Natural killer cell (primary cell): ENCODE data around the gene KRTAP21-1. TPM values are rescaled to one million over a fixed set of nuclear protein-coding genes. Genes with fewer than 3 reads are reported as not detected.

ENCODE experiments used
- ATAC-seq, 3 donors: fragments of 150-1000 bp in 2 of 3; fragments of 200-7000 bp in 1 of 3; cut with Tn5 transposase; 1 replicate in 1 of 3; 2 replicates in 2 of 3; pipeline ENCODE4 v1.10.0; 2021; ENCODE audit warnings: mild to moderate bottlenecking in 2 of 3, moderate library complexity in 2 of 3
- DNase-seq, 2 donors: peaks; one replicate each; pipeline versions ENCODE4 v3.0.0 to v3.0.0-alpha.2; 2013 to 2021; ENCODE audit warnings: mixed read lengths in 1 of 2
- H3K27ac ChIP-seq: one replicate; pipeline ENCODE4 v1.5.1; 2013; ENCODE audit warnings: mild to moderate bottlenecking, low read length
- H3K27me3 ChIP-seq: one replicate; pipeline ENCODE4 v1.6.1; 2013; ENCODE audit warnings: low read length; ENCODE audit not compliant: control insufficient read depth, insufficient read depth
- H3K36me3 ChIP-seq: one replicate; pipeline ENCODE4 v1.6.1; 2013; ENCODE audit warnings: low read length; ENCODE audit not compliant: control insufficient read depth, insufficient read depth
- H3K4me1 ChIP-seq: one replicate; pipeline ENCODE4 v1.6.1; 2013; ENCODE audit warnings: low read length; ENCODE audit not compliant: control insufficient read depth, insufficient read depth
- H3K4me3 ChIP-seq: one replicate; pipeline ENCODE4 v1.5.1; 2013; ENCODE audit warnings: low read length
- H3K9me3 ChIP-seq: one replicate; pipeline ENCODE4 v1.6.1; 2013; ENCODE audit warnings: low read length; ENCODE audit not compliant: control insufficient read depth, insufficient read depth
- H3K27ac Mint-ChIP-seq, 2 donors: one replicate each; pipeline ENCODE4 v1.8.0; 2022; ENCODE audit warnings: mild to moderate bottlenecking in 2 of 2, mixed read lengths in 2 of 2, moderate library complexity in 1 of 2
- H3K27me3 Mint-ChIP-seq, 2 donors: one replicate each; pipeline ENCODE4 v1.8.0; 2022; ENCODE audit warnings: low read depth in 2 of 2, mixed read lengths in 2 of 2
- H3K36me3 Mint-ChIP-seq: one replicate; pipeline ENCODE4 v1.8.0; 2022; ENCODE audit warnings: mixed read lengths
- H3K4me1 Mint-ChIP-seq, 2 donors: one replicate each; pipeline ENCODE4 v1.8.0; 2022; ENCODE audit warnings: mixed read lengths in 2 of 2
- H3K4me3 Mint-ChIP-seq: one replicate; pipeline ENCODE4 v1.8.0; 2022; ENCODE audit warnings: mild to moderate bottlenecking, moderate library complexity, mixed read lengths
- H3K9me3 Mint-ChIP-seq, 2 donors: one replicate each; pipeline ENCODE4 v1.8.0; 2022; ENCODE audit warnings: mixed read lengths in 2 of 2
- WGBS: methylation state at CpG from one replicate; pipeline ENCODE4 v1.1.7; 2013; ENCODE audit warnings: missing lambda C conversion rate; ENCODE audit not compliant: insufficient coverage; 5-methylcytosine and 5-hydroxymethylcytosine counted together
- intact Hi-C: fragments of 100-400 bp; cut with micrococcal nuclease; formaldehyde crosslinking; loops from one replicate; pipeline ENCODE4 v1.14.2; 2022
- total RNA-seq, 4 donors: library from RNA; stranded (reverse); fragments of 120-200 nt in 1 of 4; gene quantifications; one replicate each; pipeline versions ENCODE4 v1.2.3 to v1.2.4, GENCODE V29; 2013 to 2022
- TF ChIP-seq, protein P1 (sequence below): fragments of 200-600 bp; IDR thresholded peaks from one replicate; pipeline ENCODE4 v1.8.0; 2022; ENCODE audit warnings: antibody characterized with exemption

KRTAP21-1 gene
- total RNA-seq, 3 donors from 2014 or later (not counting 1 experiment from before 2014, with no cell fraction given) = not detected

DNA sequence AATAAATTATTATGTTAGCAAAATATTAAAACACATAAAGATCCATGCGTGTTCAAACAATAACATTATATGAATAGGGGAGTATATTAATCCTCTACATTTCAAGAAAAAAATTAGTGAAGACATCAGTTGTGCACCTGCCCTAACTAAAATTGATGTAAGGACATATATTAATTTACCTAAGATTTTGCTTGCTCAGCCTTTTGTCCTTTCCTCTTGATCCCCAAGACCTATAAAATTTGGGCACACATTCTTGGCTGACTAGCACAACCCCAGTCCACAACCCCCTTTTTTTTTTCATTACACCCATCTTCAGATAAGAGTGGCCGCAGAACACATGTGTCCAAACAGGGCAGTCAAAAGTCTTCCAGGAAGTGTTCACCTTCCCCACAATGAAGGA lies 14.8 kb downstream of the KRTAP21-1 start:
- TF ChIP-seq, protein P1, sequence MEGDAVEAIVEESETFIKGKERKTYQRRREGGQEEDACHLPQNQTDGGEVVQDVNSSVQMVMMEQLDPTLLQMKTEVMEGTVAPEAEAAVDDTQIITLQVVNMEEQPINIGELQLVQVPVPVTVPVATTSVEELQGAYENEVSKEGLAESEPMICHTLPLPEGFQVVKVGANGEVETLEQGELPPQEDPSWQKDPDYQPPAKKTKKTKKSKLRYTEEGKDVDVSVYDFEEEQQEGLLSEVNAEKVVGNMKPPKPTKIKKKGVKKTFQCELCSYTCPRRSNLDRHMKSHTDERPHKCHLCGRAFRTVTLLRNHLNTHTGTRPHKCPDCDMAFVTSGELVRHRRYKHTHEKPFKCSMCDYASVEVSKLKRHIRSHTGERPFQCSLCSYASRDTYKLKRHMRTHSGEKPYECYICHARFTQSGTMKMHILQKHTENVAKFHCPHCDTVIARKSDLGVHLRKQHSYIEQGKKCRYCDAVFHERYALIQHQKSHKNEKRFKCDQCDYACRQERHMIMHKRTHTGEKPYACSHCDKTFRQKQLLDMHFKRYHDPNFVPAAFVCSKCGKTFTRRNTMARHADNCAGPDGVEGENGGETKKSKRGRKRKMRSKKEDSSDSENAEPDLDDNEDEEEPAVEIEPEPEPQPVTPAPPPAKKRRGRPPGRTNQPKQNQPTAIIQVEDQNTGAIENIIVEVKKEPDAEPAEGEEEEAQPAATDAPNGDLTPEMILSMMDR = no peak
- 93% methylated on average over 1 of the region's 2 CpGs for WGBS
- no peaks in the 10 kb centered on the region for H3K4me1 Mint-ChIP-seq
- H3K4me1 ChIP-seq = no peaks in the 10 kb centered on the region
- intact Hi-C loops = no loop called here
- H3K27me3 ChIP-seq = no peaks in the 10 kb centered on the region
- no peaks in the 10 kb centered on the region for H3K9me3 ChIP-seq
- H3K27ac ChIP-seq = no peak overlapping the region
- H3K4me3 ChIP-seq = no peak overlapping the region
- H3K27me3 Mint-ChIP-seq = no peaks in the 10 kb centered on the region
- no peaks in the 10 kb centered on the region for H3K36me3 Mint-ChIP-seq
- H3K9me3 Mint-ChIP-seq = peaks cover 10 to 13% of the 10 kb centered on the region in 2 donors
- no peak overlapping the region for H3K4me3 Mint-ChIP-seq
- H3K27ac Mint-ChIP-seq = no peak overlapping the region
- H3K36me3 ChIP-seq = no peaks in the 10 kb centered on the region
- ATAC-seq = no peak
- no peak for DNase-seq

DNA sequence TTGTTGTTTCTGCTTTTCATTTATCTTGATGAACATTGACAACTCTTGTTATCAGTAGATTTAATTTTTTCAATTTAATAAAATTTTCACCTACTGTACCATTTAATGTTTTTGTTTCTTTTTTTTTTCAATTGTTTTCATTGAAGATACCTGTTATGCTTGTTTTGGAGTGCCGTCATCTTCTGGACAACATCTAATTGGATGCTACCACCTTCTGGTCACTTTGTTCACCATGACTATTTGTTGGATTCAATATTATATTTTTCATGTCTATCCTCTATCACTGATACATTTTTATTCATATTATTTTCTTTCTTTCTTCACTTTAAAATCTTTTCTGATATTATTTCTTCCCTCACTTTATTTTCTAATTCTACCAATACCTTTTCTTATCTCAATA lies 22.2 kb downstream of the KRTAP21-1 start:
- H3K27ac Mint-ChIP-seq = no peak overlapping the region
- Histone ChIP-seq H3K27ac (no peak overlapping the region), H3K4me3 (no peak overlapping the region), H3K27me3 (no peaks in the 10 kb centered on the region), H3K36me3 (no peaks in the 10 kb centered on the region), H3K9me3 (no peaks in the 10 kb centered on the region), H3K4me1 (no peaks in the 10 kb centered on the region)
- no peaks in the 10 kb centered on the region for H3K4me1 Mint-ChIP-seq
- H3K27me3 Mint-ChIP-seq = no peaks in the 10 kb centered on the region
- TF ChIP-seq, protein P1 = no peak
- H3K4me3 Mint-ChIP-seq = no peak overlapping the region
- DNase-seq = no peak
- H3K9me3 Mint-ChIP-seq = peaks cover 0 to 11% of the 10 kb centered on the region in 2 donors
- ATAC-seq = no peak
- WGBS = 67% methylated on average over 1 of the region's 1 CpG
- H3K36me3 Mint-ChIP-seq = peaks cover 8% of the 10 kb centered on the region
- intact Hi-C loops = no loop called here

DNA sequence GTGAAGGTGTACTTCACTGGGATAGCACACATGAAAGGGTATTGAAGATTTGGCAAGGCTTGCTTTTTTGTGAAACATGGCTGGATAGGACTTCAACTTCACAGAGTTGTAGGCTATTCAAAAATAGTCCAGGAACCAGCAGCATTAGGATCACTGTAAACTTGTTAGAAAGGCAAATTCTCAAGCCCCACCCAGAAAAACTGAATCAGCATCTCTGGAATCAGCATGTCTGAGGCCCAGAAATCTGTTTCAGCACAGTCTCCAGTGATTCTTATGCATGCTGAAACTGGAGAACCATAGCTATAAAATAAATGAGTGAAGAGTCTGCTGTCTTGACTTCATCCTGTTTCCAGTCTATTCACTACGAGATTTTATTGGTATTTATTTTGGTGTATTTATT lies 28.5 kb downstream of the KRTAP21-1 start:
- Histone ChIP-seq H3K27ac (no peak overlapping the region), H3K9me3 (no peaks in the 10 kb centered on the region), H3K36me3 (no peaks in the 10 kb centered on the region), H3K4me3 (no peak overlapping the region), H3K27me3 (no peaks in the 10 kb centered on the region), H3K4me1 (no peaks in the 10 kb centered on the region)
- TF ChIP-seq, protein P1 = no peak
- peaks cover 8% of the 10 kb centered on the region for H3K36me3 Mint-ChIP-seq
- H3K4me3 Mint-ChIP-seq = no peak overlapping the region
- DNase-seq (no peak), ATAC-seq (no peak)
- no CpG with 5 or more reads among the region's 1 CpG for WGBS
- H3K9me3 Mint-ChIP-seq = peaks cover 13 to 22% of the 10 kb centered on the region in 2 donors
- no peaks in the 10 kb centered on the region for H3K4me1 Mint-ChIP-seq
- intact Hi-C loops = no loop called here
- no peaks in the 10 kb centered on the region for H3K27me3 Mint-ChIP-seq
- no peak overlapping the region for H3K27ac Mint-ChIP-seq

DNA sequence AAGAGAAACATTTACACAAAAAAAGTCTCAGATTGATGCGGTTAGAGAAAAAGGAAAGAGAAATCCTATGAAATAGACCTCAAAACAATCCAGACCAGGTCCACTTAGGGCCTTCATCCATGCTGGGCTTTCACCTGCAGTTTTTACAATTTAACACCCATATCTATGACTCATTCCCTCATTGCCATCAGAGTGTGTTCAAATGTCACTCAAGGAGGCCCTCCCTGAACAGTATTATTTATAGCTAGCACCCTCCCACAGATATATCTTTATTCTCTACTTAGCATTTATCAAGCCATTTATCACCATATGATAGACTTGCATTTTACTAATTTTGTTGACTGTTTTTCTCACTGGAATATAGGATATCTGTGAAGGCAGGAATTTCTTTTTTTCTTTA lies 35.8 kb downstream of the KRTAP21-1 start:
- Histone ChIP-seq H3K36me3 (no peaks in the 10 kb centered on the region), H3K27me3 (no peaks in the 10 kb centered on the region), H3K27ac (no peak overlapping the region), H3K4me3 (no peak overlapping the region), H3K9me3 (no peaks in the 10 kb centered on the region), H3K4me1 (no peaks in the 10 kb centered on the region)
- TF ChIP-seq, protein P1 = no peak
- Mint-ChIP-seq H3K36me3 (no peaks in the 10 kb centered on the region), H3K27me3 (no peaks in the 10 kb centered on the region), H3K4me1 (no peaks in the 10 kb centered on the region), H3K27ac (no peak overlapping the region), H3K9me3 (peaks cover 9 to 13% of the 10 kb centered on the region in 2 donors), H3K4me3 (no peak overlapping the region)
- DNase-seq = no peak
- no peak for ATAC-seq
- intact Hi-C loops = no loop called here
- no CpG with 5 or more reads among the region's 1 CpG for WGBS
